GM12892 (cell line): ENCODE data around the gene ADAMTS3.

Experiments used
- POLR2A ChIP-seq: IDR thresholded peaks from 2 replicates; pipeline ENCODE4 v1.6.1; 2011; ENCODE audit warnings: low read depth, low read length, control low read depth
- POLR2AphosphoS5 ChIP-seq: IDR thresholded peaks from 2 replicates; pipeline ENCODE4 v1.6.1; 2011; ENCODE audit warnings: low read depth, low read length, control low read depth
- TAF1 ChIP-seq: IDR thresholded peaks from 2 replicates; pipeline ENCODE4 v1.6.1; 2011; ENCODE audit warnings: low read depth, mild to moderate bottlenecking, control low read depth, low read length, borderline replicate concordance

DNA sequence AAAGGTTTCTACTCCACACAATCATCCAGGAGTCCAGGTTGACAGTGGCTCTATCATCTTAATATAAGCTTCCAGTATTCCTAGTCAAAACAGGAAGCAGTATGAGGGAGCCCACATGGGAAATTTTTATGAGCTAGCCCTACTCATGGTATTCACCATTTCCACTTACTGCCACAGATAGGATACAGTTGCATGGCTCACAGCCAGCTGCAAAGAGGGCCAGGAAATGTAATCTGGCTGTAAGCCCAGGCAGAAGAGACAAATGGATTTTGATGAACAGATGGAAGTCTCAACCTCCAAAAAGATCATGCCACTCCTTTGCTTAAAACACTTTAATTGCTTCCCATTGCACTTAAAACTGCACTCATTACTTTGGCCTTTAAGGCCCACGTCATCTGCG, 150.6 kb downstream of the ADAMTS3 start:
- TF ChIP-seq POLR2A (no peak), POLR2AphosphoS5 (no peak), TAF1 (no peak)
